ENCODE results near the gene ATP6V0B. TPM values are rescaled to one million over a fixed set of nuclear protein-coding genes. Genes with fewer than 3 reads are reported as not detected.
A peak's percentile ranks its signal among the peaks of the same experiment; 100 is the strongest.

ATP6V0B gene
- total and polyA plus RNA-seq, 2 donors (not counting 1 experiment from before 2014, with no cell fraction given), result 91.0 to 198 TPM

GRCh38 chr1:43993206-43993914, 18.6 kb downstream of the ATP6V0B start:
- DNase-seq, result no peak
- peak overlapping the region; percentile 69 for H3K4me3 Mint-ChIP-seq
- intact Hi-C loops (cut with micrococcal nuclease), result loop anchor here (5.0 kb wide), 1 partner anchor 286 kb away; the partner anchor contains the start of gene ST3GAL3
- Histone ChIP-seq H3K4me3 (ENCODE audit: control extremely low read depth in 1 of 5, extremely low read depth in 1 of 5, insufficient read depth in 1 of 5, low read depth in 2 of 5, low read length in 4 of 5) (no peak overlapping the region), H3K4me2 (replicated peaks; ENCODE audit: low read depth, low read length, poor library complexity, severe bottlenecking) (peak overlapping the region; percentile 29), H3K27ac (ENCODE audit: low read length in 2 of 2) (no peak overlapping the region), H2AFZ (ENCODE audit: insufficient read depth, low read depth, low read length, poor library complexity, severe bottlenecking) (peak overlapping the region; percentile 22), H3K79me2 (ENCODE audit: control insufficient read depth, insufficient read depth, low read length) (no peaks in the 10 kb centered on the region), H4K20me1 (ENCODE audit: control insufficient read depth, insufficient read depth, low read length, poor library complexity, severe bottlenecking) (no peaks in the 10 kb centered on the region), H3K4me1 (ENCODE audit: control insufficient read depth in 2 of 2, insufficient read depth in 2 of 2, low read length in 2 of 2) (peaks cover 22 to 44% of the 10 kb centered on the region in 2 donors), H3K9ac (ENCODE audit: low read length) (no peak overlapping the region), H3K9me3 (ENCODE audit: control extremely low read depth in 1 of 3, control insufficient read depth in 2 of 3, insufficient read depth in 1 of 3, low read length in 2 of 3) (no peaks in the 10 kb centered on the region), H3K27me3 (replicated peaks in 1 of 4; ENCODE audit: control extremely low read depth in 1 of 4, control insufficient read depth in 3 of 4, insufficient read depth in 4 of 4, low read length in 3 of 4) (no peaks in the 10 kb centered on the region), H3K36me3 (replicated peaks in 1 of 2; ENCODE audit: control extremely low read depth in 1 of 2, control insufficient read depth in 1 of 2, extremely low read depth in 1 of 2, insufficient read depth in 2 of 2, low read length in 1 of 2) (no peaks in the 10 kb centered on the region)
- H3K9me3 Mint-ChIP-seq (ENCODE audit: insufficient read depth), result no peaks in the 10 kb centered on the region
- 91% methylated on average over 6 of the region's 9 CpGs for WGBS (ENCODE audit: insufficient coverage)
- TF ChIP-seq CTCF (IDR thresholded peaks at IDR 0.05) (no peak), EZH2 (IDR thresholded peaks at IDR 0.05; ENCODE audit: borderline replicate concordance, insufficient read depth, low read depth, low read length, poor library complexity, severe bottlenecking) (no peak)
- H3K4me1 Mint-ChIP-seq, result peaks cover 38% of the 10 kb centered on the region
- ChIA-PET POLR2A (interaction anchor here (1.4 kb wide), 1 partner anchor 34 kb away, joined by 3 read pairs; no protein-coding TSS in a partner anchor), CTCF (interaction anchor here (0.6 to 5.1 kb wide), 8 partner anchors 12 to 59 kb away, joined by 3 to 32 read pairs (median 4); partner anchors contain the start of gene DPH2)
- H3K27me3 Mint-ChIP-seq, result no peaks in the 10 kb centered on the region
- ATAC-seq (ENCODE audit: low read depth), result no peak
- H3K27ac Mint-ChIP-seq, result peak overlapping the region; percentile 77

GRCh38 chr1:43994071-43994470, 19.3 kb downstream of the ATP6V0B start:
- no peaks in the 10 kb centered on the region for H3K27me3 Mint-ChIP-seq
- ChIA-PET POLR2A (no interaction called here), CTCF (interaction anchor here (0.6 to 5.1 kb wide), 4 partner anchors 11 to 42 kb away, joined by 3 to 32 read pairs (median 10); no protein-coding TSS in a partner anchor)
- WGBS (ENCODE audit: insufficient coverage), result 87% methylated on average over 4 of the region's 7 CpGs
- H4K20me1 ChIP-seq (ENCODE audit: control insufficient read depth, insufficient read depth, low read length, poor library complexity, severe bottlenecking), result no peaks in the 10 kb centered on the region
- H3K4me3 Mint-ChIP-seq, result peak overlapping the region; percentile 69
- intact Hi-C loops (cut with micrococcal nuclease), result loop anchor here (5.0 kb wide), 1 partner anchor 287 kb away; the partner anchor contains the start of gene ST3GAL3
- peaks cover 22 to 44% of the 10 kb centered on the region in 2 donors for H3K4me1 ChIP-seq (ENCODE audit: control insufficient read depth in 2 of 2, insufficient read depth in 2 of 2, low read length in 2 of 2)
- H3K79me2 ChIP-seq (ENCODE audit: control insufficient read depth, insufficient read depth, low read length), result no peaks in the 10 kb centered on the region
- peak overlapping the region; percentile 29 for H3K4me2 ChIP-seq (replicated peaks; ENCODE audit: low read depth, low read length, poor library complexity, severe bottlenecking)
- H3K4me1 Mint-ChIP-seq, result peaks cover 38% of the 10 kb centered on the region
- ATAC-seq (ENCODE audit: low read depth), result no peak
- no peak overlapping the region for H3K9ac ChIP-seq (ENCODE audit: low read length)
- peak overlapping the region; percentile 22 for H2AFZ ChIP-seq (ENCODE audit: insufficient read depth, low read depth, low read length, poor library complexity, severe bottlenecking)
- no peak for TF ChIP-seq CTCF (IDR thresholded peaks at IDR 0.05)
- H3K27me3 ChIP-seq (replicated peaks in 1 of 4; ENCODE audit: control extremely low read depth in 1 of 4, control insufficient read depth in 3 of 4, insufficient read depth in 4 of 4, low read length in 3 of 4), result no peaks in the 10 kb centered on the region
- H3K9me3 Mint-ChIP-seq (ENCODE audit: insufficient read depth), result no peaks in the 10 kb centered on the region
- no peak overlapping the region for H3K27ac ChIP-seq (ENCODE audit: low read length in 2 of 2)
- H3K4me3 ChIP-seq (ENCODE audit: control extremely low read depth in 1 of 5, extremely low read depth in 1 of 5, insufficient read depth in 1 of 5, low read depth in 2 of 5, low read length in 4 of 5), result no peak overlapping the region
- no peaks in the 10 kb centered on the region for H3K36me3 ChIP-seq (replicated peaks in 1 of 2; ENCODE audit: control extremely low read depth in 1 of 2, control insufficient read depth in 1 of 2, extremely low read depth in 1 of 2, insufficient read depth in 2 of 2, low read length in 1 of 2)
- peak overlapping the region; percentile 77 for H3K27ac Mint-ChIP-seq
- no peaks in the 10 kb centered on the region for H3K9me3 ChIP-seq (ENCODE audit: control extremely low read depth in 1 of 3, control insufficient read depth in 2 of 3, insufficient read depth in 1 of 3, low read length in 2 of 3)
- DNase-seq, result no peak

Data from B cell (primary cell).